Upper lobe of left lung (tissue), 6 donors: ENCODE measurements around the gene PTPRM. TPM values are rescaled to one million over a fixed set of nuclear protein-coding genes. Genes with fewer than 3 reads are reported as not detected.

Experiments used
- ATAC-seq, 2 donors: fragments of 200-7000 bp; cut with Tn5 transposase; one replicate each; pipeline ENCODE4 v1.9.1; 2022; ENCODE audit warnings: mild to moderate bottlenecking in 2 of 2, moderate library complexity in 2 of 2; ENCODE audit not compliant: low FRiP score in 2 of 2
- DNase-seq, 2 donors: peaks; one replicate each; pipeline ENCODE4 v3.0.0-alpha.2; 2019 to 2020
- H3K27ac ChIP-seq, 4 donors: fragments of 200-600 bp; sonication (generic); one replicate each; pipeline ENCODE4 v1.5.1; 2016 to 2019
- H3K27me3 ChIP-seq, 4 donors: fragments of 200-600 bp; sonication (generic); one replicate each; pipeline ENCODE4 v1.5.1; 2017 to 2019
- H3K36me3 ChIP-seq, 4 donors: fragments of 200-600 bp; sonication (generic); one replicate each; pipeline ENCODE4 v1.5.1; 2016 to 2019
- H3K4me1 ChIP-seq, 4 donors: fragments of 200-600 bp; sonication (generic); one replicate each; pipeline ENCODE4 v1.5.1; 2018 to 2019
- H3K4me3 ChIP-seq, 4 donors: fragments of 200-600 bp; sonication (generic); one replicate each; pipeline ENCODE4 v1.5.1; 2017 to 2019; ENCODE audit warnings: mild to moderate bottlenecking in 2 of 4, moderate library complexity in 1 of 4
- H3K9me3 ChIP-seq, 4 donors: fragments of 200-600 bp; sonication (generic); one replicate each; pipeline ENCODE4 v1.5.1; 2018 to 2019
- CTCF ChIP-seq, 6 experiments: fragments of 450-650 bp in 4 of 6; fragments of 200-600 bp in 2 of 6; sonication (generic) in 2 of 6; IDR thresholded peaks; one replicate each; pipeline ENCODE4 v1.5.1; 2016 to 2019; ENCODE audit warnings: antibody characterized with exemption in 6 of 6
- EP300 ChIP-seq, 4 donors: sonication (generic); formaldehyde crosslinking; IDR thresholded peaks; one replicate each; pipeline ENCODE4 v1.5.1; 2017; ENCODE audit warnings: antibody characterized with exemption in 4 of 4, control low read depth in 2 of 4
- POLR2A ChIP-seq, 4 donors: fragments of 450-650 bp; IDR thresholded peaks; one replicate each; pipeline ENCODE4 v1.5.1; 2016 to 2017; ENCODE audit warnings: antibody characterized with exemption in 4 of 4, mild to moderate bottlenecking in 2 of 4
- POLR2AphosphoS5 ChIP-seq, 2 donors: sonication (generic); formaldehyde crosslinking; IDR thresholded peaks; one replicate each; pipeline ENCODE4 v1.5.1; 2017; ENCODE audit warnings: antibody characterized with exemption in 2 of 2
- WGBS, 2 donors: methylation state at CpG; one replicate each; pipeline ENCODE4 v1.1.5; 2017 to 2018; 5-methylcytosine and 5-hydroxymethylcytosine counted together
- total RNA-seq, 6 donors: library from RNA; depleted of rRNA in 4 of 6; stranded (reverse); fragments of >200 nt in 4 of 6; gene quantifications; one replicate each; pipeline versions ENCODE4 v1.1.0 to v1.2.1, GENCODE V29; 2016 to 2021
- donor health status: DM: no; HTN: no; CAD: no; lungs with moderate emphysema.
- donor health status: DM: no; HTN: yes; CAD: no; lungs with severe emphysema.

Gene PTPRM
- total RNA-seq, 6 donors from 2014 or later: 82.0 to 201 (median 154) TPM

GRCh38 chr18:8063733-8064132 lies 496.6 kb downstream of the PTPRM start:
- no peaks in the 10 kb centered on the region for H3K9me3 ChIP-seq
- H3K27me3 ChIP-seq: no peaks in the 10 kb centered on the region
- no peaks in the 10 kb centered on the region for H3K36me3 ChIP-seq
- ATAC-seq (no peak), DNase-seq (no peak)
- no peak for TF ChIP-seq CTCF (IDR thresholded peaks at IDR 0.05)
- TF ChIP-seq POLR2AphosphoS5 (IDR thresholded peaks at IDR 0.05): no peak
- TF ChIP-seq EP300 (IDR thresholded peaks at IDR 0.05): no peak
- TF ChIP-seq POLR2A (IDR thresholded peaks at IDR 0.05): no peak
- no peaks in the 10 kb centered on the region for H3K4me1 ChIP-seq
- H3K4me3 ChIP-seq: no peak overlapping the region
- H3K27ac ChIP-seq: no peak overlapping the region

GRCh38 chr18:8065284-8065683 lies 498.2 kb downstream of the PTPRM start:
- TF ChIP-seq POLR2AphosphoS5 (IDR thresholded peaks at IDR 0.05) (no peak), EP300 (IDR thresholded peaks at IDR 0.05) (no peak), POLR2A (IDR thresholded peaks at IDR 0.05) (no peak), CTCF (IDR thresholded peaks at IDR 0.05) (no peak)
- Histone ChIP-seq H3K36me3 (no peaks in the 10 kb centered on the region), H3K4me1 (no peaks in the 10 kb centered on the region), H3K4me3 (no peak overlapping the region), H3K9me3 (no peaks in the 10 kb centered on the region), H3K27ac (no peak overlapping the region), H3K27me3 (no peaks in the 10 kb centered on the region)
- ATAC-seq: no peak
- WGBS, 2 donors: 90 to 91% methylated on average over 4 of the region's 4 CpGs
- no peak for DNase-seq

GRCh38 chr18:8065773-8066172 lies 498.7 kb downstream of the PTPRM start:
- Histone ChIP-seq H3K27ac (no peak overlapping the region), H3K4me3 (no peak overlapping the region), H3K4me1 (no peaks in the 10 kb centered on the region), H3K36me3 (no peaks in the 10 kb centered on the region), H3K27me3 (no peaks in the 10 kb centered on the region), H3K9me3 (no peaks in the 10 kb centered on the region)
- 95 to 100% methylated on average over 1 of the region's 1 CpG for WGBS, 2 donors
- DNase-seq (no peak), ATAC-seq (no peak)
- no peak for TF ChIP-seq POLR2AphosphoS5 (IDR thresholded peaks at IDR 0.05)

GRCh38 chr18:8069708-8070107 lies 502.6 kb downstream of the PTPRM start:
- TF ChIP-seq CTCF (IDR thresholded peaks at IDR 0.05): no peak
- no peak for TF ChIP-seq POLR2AphosphoS5 (IDR thresholded peaks at IDR 0.05)
- TF ChIP-seq POLR2A (IDR thresholded peaks at IDR 0.05): no peak
- no peak for TF ChIP-seq EP300 (IDR thresholded peaks at IDR 0.05)
- Histone ChIP-seq H3K4me3 (no peak overlapping the region), H3K4me1 (peaks cover 0 to 4% (median 0%) of the 10 kb centered on the region in 4 donors), H3K9me3 (no peaks in the 10 kb centered on the region), H3K27ac (no peak overlapping the region), H3K36me3 (no peaks in the 10 kb centered on the region), H3K27me3 (no peaks in the 10 kb centered on the region)
- no peak for DNase-seq
- WGBS, 2 donors: 94 to 96% methylated on average over 8 of the region's 8 CpGs
- ATAC-seq: no peak

GRCh38 chr18:8073167-8073566 lies 506.1 kb downstream of the PTPRM start:
- no peak overlapping the region for H3K4me3 ChIP-seq
- no peaks in the 10 kb centered on the region for H3K27me3 ChIP-seq
- ATAC-seq (no peak), DNase-seq (no peak)
- H3K27ac ChIP-seq: no peak overlapping the region
- peaks cover 0 to 4% (median 0%) of the 10 kb centered on the region in 4 donors for H3K4me1 ChIP-seq
- 75 to 83% methylated on average over 3 of the region's 3 CpGs for WGBS, 2 donors
- no peak for TF ChIP-seq POLR2A (IDR thresholded peaks at IDR 0.05)
- TF ChIP-seq POLR2AphosphoS5 (IDR thresholded peaks at IDR 0.05): no peak
- no peaks in the 10 kb centered on the region for H3K36me3 ChIP-seq
- H3K9me3 ChIP-seq: no peaks in the 10 kb centered on the region

GRCh38 chr18:8080092-8080491 lies 513.0 kb downstream of the PTPRM start:
- DNase-seq: no peak
- ATAC-seq: no peak
- Histone ChIP-seq H3K9me3 (no peaks in the 10 kb centered on the region), H3K4me3 (no peak overlapping the region), H3K27ac (peak overlapping the region in 1 of 4 donors; percentile 1), H3K27me3 (no peaks in the 10 kb centered on the region), H3K4me1 (peaks cover 16 to 29% (median 19%) of the 10 kb centered on the region in 4 donors), H3K36me3 (no peaks in the 10 kb centered on the region)
- no peak for TF ChIP-seq POLR2AphosphoS5 (IDR thresholded peaks at IDR 0.05)
- TF ChIP-seq CTCF (IDR thresholded peaks at IDR 0.05): no peak
- TF ChIP-seq POLR2A (IDR thresholded peaks at IDR 0.05): no peak
- TF ChIP-seq EP300 (IDR thresholded peaks at IDR 0.05): no peak
